Keratinocyte (primary cell): ENCODE data around the gene C10orf120.

ENCODE experiments used
- CTCF ChIP-seq, 3 experiments: IDR thresholded peaks in 1 of 3; conservative IDR thresholded peaks in 1 of 3; optimal IDR thresholded peaks in 1 of 3; 2 replicates in 2 of 3; 3 replicates in 1 of 3; pipeline versions ENCODE3 to v1.5.1; 2011; ENCODE audit warnings: low read length in 3 of 3, mild to moderate bottlenecking in 3 of 3, moderate library complexity in 2 of 3, control low read depth in 1 of 3, inconsistent platforms in 1 of 3; ENCODE audit not compliant: insufficient read depth in 2 of 3; ENCODE audit errors: extremely low read depth in 1 of 3
- EZH2 ChIP-seq: IDR thresholded peaks from one replicate; pipeline ENCODE4 v1.6.1; 2012; ENCODE audit warnings: inconsistent platforms, mild to moderate bottlenecking, low read length, moderate library complexity

- TF ChIP-seq CTCF (optimal IDR thresholded peaks at IDR 0.05 in 1 of 3, IDR thresholded peaks at IDR 0.05 in 1 of 3, conservative IDR thresholded peaks at IDR 0.05 in 1 of 3; ENCODE audit: extremely low read depth in 1 of 3, insufficient read depth in 2 of 3, low read length in 3 of 3) (no peak), EZH2 (no peak)
Observed at GRCh38 chr10:122716025-122716424, 16.4 kb upstream of the C10orf120 start.
